Upper lobe of left lung (tissue), 6 donors: ENCODE results near the gene LGALS9. TPM values are rescaled to one million over a fixed set of nuclear protein-coding genes. Genes with fewer than 3 reads are reported as not detected.

Source experiments
- ATAC-seq, 2 donors: fragments of 200-7000 bp; cut with Tn5 transposase; one replicate each; pipeline ENCODE4 v1.9.1; 2022; ENCODE audit warnings: mild to moderate bottlenecking in 2 of 2, moderate library complexity in 2 of 2; ENCODE audit not compliant: low FRiP score in 2 of 2
- DNase-seq, 2 donors: peaks; one replicate each; pipeline ENCODE4 v3.0.0-alpha.2; 2019 to 2020
- H3K27ac ChIP-seq, 4 donors: fragments of 200-600 bp; sonication (generic); one replicate each; pipeline ENCODE4 v1.5.1; 2016 to 2019
- H3K27me3 ChIP-seq, 4 donors: fragments of 200-600 bp; sonication (generic); one replicate each; pipeline ENCODE4 v1.5.1; 2017 to 2019
- H3K36me3 ChIP-seq, 4 donors: fragments of 200-600 bp; sonication (generic); one replicate each; pipeline ENCODE4 v1.5.1; 2016 to 2019
- H3K4me1 ChIP-seq, 4 donors: fragments of 200-600 bp; sonication (generic); one replicate each; pipeline ENCODE4 v1.5.1; 2018 to 2019
- H3K4me3 ChIP-seq, 4 donors: fragments of 200-600 bp; sonication (generic); one replicate each; pipeline ENCODE4 v1.5.1; 2017 to 2019; ENCODE audit warnings: mild to moderate bottlenecking in 2 of 4, moderate library complexity in 1 of 4
- H3K9me3 ChIP-seq, 4 donors: fragments of 200-600 bp; sonication (generic); one replicate each; pipeline ENCODE4 v1.5.1; 2018 to 2019
- EP300 ChIP-seq, 4 donors: sonication (generic); formaldehyde crosslinking; IDR thresholded peaks; one replicate each; pipeline ENCODE4 v1.5.1; 2017; ENCODE audit warnings: antibody characterized with exemption in 4 of 4, control low read depth in 2 of 4
- POLR2A ChIP-seq, 4 donors: fragments of 450-650 bp; IDR thresholded peaks; one replicate each; pipeline ENCODE4 v1.5.1; 2016 to 2017; ENCODE audit warnings: antibody characterized with exemption in 4 of 4, mild to moderate bottlenecking in 2 of 4
- POLR2AphosphoS5 ChIP-seq, 2 donors: sonication (generic); formaldehyde crosslinking; IDR thresholded peaks; one replicate each; pipeline ENCODE4 v1.5.1; 2017; ENCODE audit warnings: antibody characterized with exemption in 2 of 2
- WGBS, 2 donors: methylation state at CpG; one replicate each; pipeline ENCODE4 v1.1.5; 2017 to 2018; 5-methylcytosine and 5-hydroxymethylcytosine counted together
- total RNA-seq, 6 donors: library from RNA; depleted of rRNA in 4 of 6; stranded (reverse); fragments of >200 nt in 4 of 6; gene quantifications; one replicate each; pipeline versions ENCODE4 v1.1.0 to v1.2.1, GENCODE V29; 2016 to 2021
- TF ChIP-seq, protein P1 (sequence below), 6 experiments: fragments of 450-650 bp in 4 of 6; fragments of 200-600 bp in 2 of 6; sonication (generic) in 2 of 6; IDR thresholded peaks; one replicate each; pipeline ENCODE4 v1.5.1; 2016 to 2019; ENCODE audit warnings: antibody characterized with exemption in 6 of 6
- donor health status: DM: no; HTN: no; CAD: no; lungs with moderate emphysema.
- donor health status: DM: no; HTN: yes; CAD: no; lungs with severe emphysema.

The LGALS9 gene
- total RNA-seq, 6 donors from 2014 or later, result 64.6 to 238 (median 150) TPM

DNA sequence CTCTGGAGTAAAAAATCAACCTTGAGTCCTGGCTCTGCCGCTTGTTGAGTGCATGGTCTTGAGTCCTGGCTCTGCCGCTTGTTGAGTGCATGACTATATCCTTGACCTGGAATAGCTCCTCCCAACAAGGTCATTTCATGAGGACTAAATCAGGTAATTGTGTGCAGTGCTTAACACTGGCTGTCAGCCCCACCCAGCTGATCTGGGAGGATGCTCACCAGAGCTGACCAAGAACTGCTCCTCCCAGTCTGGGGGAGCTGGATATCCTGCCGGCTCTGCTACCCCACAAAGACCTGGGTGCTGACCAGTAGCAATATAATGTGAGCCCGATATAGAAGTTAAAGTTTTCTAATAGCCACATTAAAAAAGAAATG lies 20.7 kb upstream of the LGALS9 start:
- Histone ChIP-seq H3K9me3 (no peaks in the 10 kb centered on the region), H3K27ac (no peak overlapping the region), H3K36me3 (peaks cover 8 to 100% (median 58%) of the 10 kb centered on the region in 4 donors), H3K27me3 (no peaks in the 10 kb centered on the region), H3K4me3 (no peak overlapping the region), H3K4me1 (no peaks in the 10 kb centered on the region)
- TF ChIP-seq EP300 (IDR thresholded peaks at IDR 0.05) (no peak), POLR2AphosphoS5 (IDR thresholded peaks at IDR 0.05) (no peak), POLR2A (IDR thresholded peaks at IDR 0.05) (no peak)
- TF ChIP-seq, protein P1, sequence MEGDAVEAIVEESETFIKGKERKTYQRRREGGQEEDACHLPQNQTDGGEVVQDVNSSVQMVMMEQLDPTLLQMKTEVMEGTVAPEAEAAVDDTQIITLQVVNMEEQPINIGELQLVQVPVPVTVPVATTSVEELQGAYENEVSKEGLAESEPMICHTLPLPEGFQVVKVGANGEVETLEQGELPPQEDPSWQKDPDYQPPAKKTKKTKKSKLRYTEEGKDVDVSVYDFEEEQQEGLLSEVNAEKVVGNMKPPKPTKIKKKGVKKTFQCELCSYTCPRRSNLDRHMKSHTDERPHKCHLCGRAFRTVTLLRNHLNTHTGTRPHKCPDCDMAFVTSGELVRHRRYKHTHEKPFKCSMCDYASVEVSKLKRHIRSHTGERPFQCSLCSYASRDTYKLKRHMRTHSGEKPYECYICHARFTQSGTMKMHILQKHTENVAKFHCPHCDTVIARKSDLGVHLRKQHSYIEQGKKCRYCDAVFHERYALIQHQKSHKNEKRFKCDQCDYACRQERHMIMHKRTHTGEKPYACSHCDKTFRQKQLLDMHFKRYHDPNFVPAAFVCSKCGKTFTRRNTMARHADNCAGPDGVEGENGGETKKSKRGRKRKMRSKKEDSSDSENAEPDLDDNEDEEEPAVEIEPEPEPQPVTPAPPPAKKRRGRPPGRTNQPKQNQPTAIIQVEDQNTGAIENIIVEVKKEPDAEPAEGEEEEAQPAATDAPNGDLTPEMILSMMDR (IDR thresholded peaks at IDR 0.05), result no peak
- 97% methylated on average over 4 of the region's 4 CpGs for WGBS, 2 donors
- DNase-seq (no peak), ATAC-seq (no peak)

DNA sequence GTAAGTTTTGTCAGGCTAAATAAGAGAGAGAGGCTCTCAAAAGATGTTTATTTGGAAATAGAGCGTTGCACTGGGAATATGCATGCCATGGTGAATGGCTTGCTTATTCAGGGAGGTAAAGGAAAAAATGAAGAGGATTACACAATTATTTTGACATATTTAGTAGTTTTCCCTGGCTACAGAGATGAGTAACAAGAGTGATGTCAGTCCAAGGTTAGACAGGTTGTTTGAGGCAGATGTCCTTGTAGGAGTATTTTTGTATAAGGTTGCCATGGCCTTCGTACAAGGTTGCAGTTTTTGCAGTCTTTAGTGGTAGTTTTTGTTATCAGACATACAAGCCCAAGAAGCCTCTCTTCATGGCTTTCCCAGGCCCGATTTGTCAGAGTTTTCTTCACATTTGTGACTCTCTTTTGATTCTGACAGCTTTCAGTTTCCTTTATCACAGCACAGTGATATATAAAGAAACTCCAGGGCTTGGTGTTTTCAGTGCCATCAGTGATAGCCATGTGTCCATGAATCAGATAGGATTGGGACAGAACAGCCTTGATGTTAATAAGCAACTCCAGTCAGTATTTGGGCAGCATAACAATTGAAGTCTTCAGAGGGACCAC lies 18.7 kb upstream of the LGALS9 start:
- Histone ChIP-seq H3K36me3 (peaks cover 7 to 96% (median 53%) of the 10 kb centered on the region in 4 donors), H3K27me3 (no peaks in the 10 kb centered on the region), H3K9me3 (no peaks in the 10 kb centered on the region), H3K4me3 (no peak overlapping the region), H3K27ac (no peak overlapping the region), H3K4me1 (no peaks in the 10 kb centered on the region)
- TF ChIP-seq EP300 (IDR thresholded peaks at IDR 0.05) (no peak), POLR2A (IDR thresholded peaks at IDR 0.05) (no peak), POLR2AphosphoS5 (IDR thresholded peaks at IDR 0.05) (no peak)
- TF ChIP-seq, protein P1 (IDR thresholded peaks at IDR 0.05), result no peak
- DNase-seq (no peak), ATAC-seq (peak in 1 of 2 donors; percentile 62)
- WGBS, 2 donors, result 88 to 90% methylated on average over 3 of the region's 3 CpGs

DNA sequence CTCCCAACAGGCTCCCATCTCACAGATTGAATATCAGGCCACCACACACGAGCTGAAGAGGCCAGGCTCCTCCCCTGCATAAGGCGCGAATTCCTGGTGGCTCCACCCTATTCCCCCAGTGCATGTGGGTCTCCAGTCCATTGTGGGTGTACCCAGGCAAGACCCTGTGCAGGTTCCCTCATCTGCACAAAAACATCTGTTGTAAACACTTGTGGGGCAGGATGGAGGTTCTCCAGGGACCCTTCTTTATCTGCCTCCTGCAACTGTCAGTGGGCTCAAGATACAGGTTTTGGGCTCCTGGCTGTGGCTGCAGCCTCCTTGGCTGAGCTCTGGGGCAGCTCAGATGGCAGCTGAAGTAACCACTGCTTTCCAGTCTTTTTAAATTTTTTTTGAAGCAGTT lies 17.6 kb upstream of the LGALS9 start:
- Histone ChIP-seq H3K27me3 (no peaks in the 10 kb centered on the region), H3K36me3 (peaks cover 10 to 96% (median 59%) of the 10 kb centered on the region in 4 donors), H3K9me3 (no peaks in the 10 kb centered on the region), H3K4me3 (no peak overlapping the region), H3K4me1 (no peaks in the 10 kb centered on the region), H3K27ac (no peak overlapping the region)
- no peak for DNase-seq
- ATAC-seq, result no peak
- TF ChIP-seq, protein P1 (IDR thresholded peaks at IDR 0.05), result no peak
- no peak for TF ChIP-seq POLR2A (IDR thresholded peaks at IDR 0.05)
- TF ChIP-seq EP300 (IDR thresholded peaks at IDR 0.05), result no peak
- TF ChIP-seq POLR2AphosphoS5 (IDR thresholded peaks at IDR 0.05), result no peak
- WGBS, 2 donors, result 87 to 93% methylated on average over 3 of the region's 3 CpGs

DNA sequence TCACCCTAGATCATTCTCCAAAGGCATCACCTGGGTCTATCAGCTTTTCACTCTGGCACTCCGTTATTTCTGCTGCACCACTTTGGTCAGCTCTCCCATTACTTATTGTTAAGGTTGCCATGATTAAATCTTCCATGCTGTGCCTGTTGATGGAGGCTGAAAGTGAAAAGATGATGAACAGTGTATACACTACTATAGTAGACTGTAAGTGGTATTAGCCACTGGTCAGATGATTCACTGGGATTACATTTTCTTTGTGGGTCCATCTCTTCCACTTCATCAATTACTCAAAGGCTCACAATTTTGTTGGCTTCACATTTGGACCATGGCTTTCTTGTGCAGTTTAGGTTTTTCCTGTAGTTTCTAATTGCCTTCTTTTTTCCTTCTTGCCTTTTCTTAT lies 15.9 kb upstream of the LGALS9 start:
- no peak for DNase-seq
- H3K27ac ChIP-seq, result no peak overlapping the region
- no peak for TF ChIP-seq EP300 (IDR thresholded peaks at IDR 0.05)
- TF ChIP-seq, protein P1 (IDR thresholded peaks at IDR 0.05), result no peak
- no peak overlapping the region for H3K4me3 ChIP-seq
- 100% methylated on average over 1 of the region's 1 CpG for WGBS, 2 donors
- no peak for ATAC-seq
- no peaks in the 10 kb centered on the region for H3K4me1 ChIP-seq
- H3K36me3 ChIP-seq, result peaks cover 10 to 96% (median 65%) of the 10 kb centered on the region in 4 donors
- no peaks in the 10 kb centered on the region for H3K9me3 ChIP-seq
- no peaks in the 10 kb centered on the region for H3K27me3 ChIP-seq

DNA sequence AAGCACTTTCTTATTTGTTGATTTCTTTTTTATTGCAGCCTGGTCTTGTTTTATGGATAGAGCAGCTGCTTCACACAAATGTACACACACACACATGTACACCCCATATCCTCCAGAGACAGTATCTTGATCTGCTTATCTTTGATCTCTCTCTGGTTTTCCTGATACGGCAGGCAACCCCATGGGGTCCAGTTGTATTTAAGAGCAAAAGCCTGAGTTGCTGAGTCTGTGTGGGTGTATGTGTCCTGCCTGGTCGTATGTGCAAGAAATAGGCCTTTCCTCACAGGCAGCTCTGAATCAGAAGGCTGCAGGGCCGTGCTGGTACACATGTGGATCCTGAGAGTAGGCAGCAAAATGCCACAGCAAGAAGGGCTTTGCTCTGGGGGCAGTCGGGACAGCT lies 14.6 kb upstream of the LGALS9 start:
- WGBS, 2 donors, result 59 to 80% methylated on average over 2 to 4 of the region's 4 CpGs
- ATAC-seq, result no peak
- no peak overlapping the region for H3K4me3 ChIP-seq

More for the DNA sequence above, 14.6 kb upstream of the LGALS9 start:
- Histone ChIP-seq H3K27me3 (no peaks in the 10 kb centered on the region), H3K36me3 (peaks cover 10 to 96% (median 64%) of the 10 kb centered on the region in 4 donors), H3K4me1 (no peaks in the 10 kb centered on the region), H3K9me3 (no peaks in the 10 kb centered on the region), H3K27ac (no peak overlapping the region)
- DNase-seq, result no peak
- no peak for TF ChIP-seq EP300 (IDR thresholded peaks at IDR 0.05)
- TF ChIP-seq POLR2A (IDR thresholded peaks at IDR 0.05), result no peak
- TF ChIP-seq, protein P1 (IDR thresholded peaks at IDR 0.05), result no peak
- no peak for TF ChIP-seq POLR2AphosphoS5 (IDR thresholded peaks at IDR 0.05)
